Measurements from ENCODE around the gene CLEC14A.
A peak's percentile ranks its signal among the peaks of the same experiment; 100 is the strongest.

CLEC14A gene

GRCh38 chr14:38255673-38256532 is at the start of gene CLEC14A:
Gene CLEC14A (minus strand): TSS chr14:38256093. CDS start chr14:38256022, 71 bp downstream.
- TF ChIP-seq CTCF (conservative IDR thresholded peaks at IDR 0.05; ENCODE audit: low read depth, low read length): no peak
- H3K4me3 ChIP-seq (ENCODE audit: low read length): peak within 1 kb of the TSS; percentile 45
- no peak for DNase-seq (ENCODE audit: low read depth)

GRCh38 chr14:38302966-38303365 is 47.1 kb upstream of the CLEC14A start:
- no peak for TF ChIP-seq CTCF (conservative IDR thresholded peaks at IDR 0.05; ENCODE audit: low read depth, low read length)
- H3K4me3 ChIP-seq (ENCODE audit: low read length): no peak overlapping the region
- DNase-seq (ENCODE audit: low read depth): no peak

- no peak for TF ChIP-seq CTCF (conservative IDR thresholded peaks at IDR 0.05; ENCODE audit: low read depth, low read length)
- no peak overlapping the region for H3K4me3 ChIP-seq (ENCODE audit: low read length)
- no peak for DNase-seq (ENCODE audit: low read depth)
These were observed 46.1 kb upstream of the CLEC14A start for GRCh38 chr14:38302034-38302433.

- no peak for TF ChIP-seq CTCF (conservative IDR thresholded peaks at IDR 0.05; ENCODE audit: low read depth, low read length)
- DNase-seq (ENCODE audit: low read depth): no peak
- H3K4me3 ChIP-seq (ENCODE audit: low read length): no peak overlapping the region
These were observed 41.8 kb upstream of the CLEC14A start for GRCh38 chr14:38297681-38298080.

GRCh38 chr14:38291681-38292467 is 36.0 kb upstream of the CLEC14A start:
- no peak overlapping the region for H3K4me3 ChIP-seq (ENCODE audit: low read length)
- TF ChIP-seq CTCF (conservative IDR thresholded peaks at IDR 0.05; ENCODE audit: low read depth, low read length): no peak
- DNase-seq (ENCODE audit: low read depth): no peak

- no peak overlapping the region for H3K4me3 ChIP-seq (ENCODE audit: low read length)
- peak; percentile 87 for DNase-seq (ENCODE audit: low read depth)
- TF ChIP-seq CTCF (conservative IDR thresholded peaks at IDR 0.05; ENCODE audit: low read depth, low read length): no peak
These were observed 34.8 kb upstream of the CLEC14A start for GRCh38 chr14:38290601-38291188.

Measured in retinal pigment epithelial cell (primary cell).